GM18520 (cell line): ENCODE measurements around the gene FRMD4A.
"Not testable (repeated sequence)": the region's sequence is repeated elsewhere in the genome, so short reads cannot be mapped to it uniquely, and the experiment has no call there.

ENCODE experiments used
- ATAC-seq: cut with Tn5 transposase; IDR thresholded peaks from one replicate; pipeline ENCODE4 v1.9.1; 2021; ENCODE audit not compliant: unreplicated experiment

Gene FRMD4A

GRCh38 chr10:13891128-13892000 is 439.4 kb downstream of the FRMD4A start:
- ATAC-seq: no peak

DNA sequence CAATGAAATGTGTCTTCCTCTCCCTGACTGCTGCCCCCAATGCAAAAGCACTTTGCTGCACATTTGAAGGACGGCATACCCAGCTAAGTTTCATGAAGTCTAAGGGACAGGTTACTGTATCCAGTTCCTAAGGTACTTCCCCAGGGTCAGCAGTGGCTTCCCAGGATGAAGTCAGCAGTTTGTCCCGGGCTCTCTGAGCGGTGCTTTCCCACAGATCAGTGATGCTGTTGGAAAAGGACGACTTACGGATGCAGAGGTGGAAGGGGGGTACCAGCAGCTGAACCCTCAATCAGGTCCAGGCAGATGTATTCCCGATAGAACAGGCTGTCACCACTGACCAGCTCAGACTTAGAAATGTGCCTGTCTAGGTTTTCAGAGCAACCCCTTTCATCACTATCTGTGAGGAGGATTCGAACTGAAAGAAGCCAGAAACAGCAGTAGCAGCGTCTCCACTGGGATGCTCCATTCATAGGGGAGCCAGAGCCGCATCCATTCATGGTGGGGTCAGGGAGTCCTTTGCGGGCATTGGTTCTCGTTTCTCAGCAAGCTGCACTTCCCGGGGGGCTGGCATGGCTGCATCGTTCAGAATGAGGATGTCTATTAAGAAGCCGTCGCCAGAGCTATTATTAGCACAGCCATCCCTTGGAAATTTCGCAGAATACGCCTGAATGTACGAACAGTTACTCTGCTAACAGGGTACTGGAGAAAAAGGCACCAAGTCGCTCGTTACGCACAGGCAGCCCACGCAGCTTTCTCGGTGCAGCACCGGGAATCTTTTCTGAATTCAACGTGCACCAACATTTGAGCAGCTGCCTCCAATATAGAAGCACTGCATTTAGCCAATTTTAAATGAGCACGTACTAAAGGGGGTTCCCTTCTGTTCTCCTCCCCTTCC is 440.2 kb downstream of the FRMD4A start:
- ATAC-seq: no peak

- no peak for ATAC-seq
Observed at GRCh38 chr10:13887761-13888160, 443.0 kb downstream of the FRMD4A start.

- no peak for ATAC-seq
Observed at GRCh38 chr10:13885238-13885990, 445.3 kb downstream of the FRMD4A start.

- no peak for ATAC-seq
Observed at GRCh38 chr10:13883636-13884444, 446.9 kb downstream of the FRMD4A start.

DNA sequence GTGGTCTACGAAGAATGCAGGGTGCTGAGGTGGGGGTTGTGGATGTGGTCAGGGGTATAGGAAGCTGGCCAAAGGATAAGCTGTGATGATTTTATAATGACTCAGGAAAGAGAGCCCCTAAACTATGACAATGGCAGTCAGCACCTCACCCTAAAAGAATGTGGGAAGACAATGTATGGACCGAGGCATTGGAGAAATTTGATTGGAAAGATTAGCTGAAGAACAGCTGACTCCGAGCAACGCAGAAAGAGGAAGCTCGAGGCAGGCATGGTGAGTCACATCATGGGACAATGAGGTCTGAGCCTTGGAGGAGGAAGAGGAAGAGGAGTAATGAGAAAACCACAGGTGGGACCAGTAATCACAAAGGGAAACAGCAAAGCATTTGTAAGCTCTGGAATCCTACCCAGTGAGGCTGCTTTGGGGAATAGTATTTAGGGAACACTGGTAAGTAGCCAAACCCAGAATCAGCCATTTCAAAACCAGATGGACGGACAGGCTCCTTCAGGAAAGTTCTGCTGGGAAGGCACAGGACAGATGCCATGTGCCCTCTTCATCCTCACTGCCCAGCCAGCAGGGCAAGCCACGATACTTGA is 448.5 kb downstream of the FRMD4A start:
- no peak for ATAC-seq

DNA sequence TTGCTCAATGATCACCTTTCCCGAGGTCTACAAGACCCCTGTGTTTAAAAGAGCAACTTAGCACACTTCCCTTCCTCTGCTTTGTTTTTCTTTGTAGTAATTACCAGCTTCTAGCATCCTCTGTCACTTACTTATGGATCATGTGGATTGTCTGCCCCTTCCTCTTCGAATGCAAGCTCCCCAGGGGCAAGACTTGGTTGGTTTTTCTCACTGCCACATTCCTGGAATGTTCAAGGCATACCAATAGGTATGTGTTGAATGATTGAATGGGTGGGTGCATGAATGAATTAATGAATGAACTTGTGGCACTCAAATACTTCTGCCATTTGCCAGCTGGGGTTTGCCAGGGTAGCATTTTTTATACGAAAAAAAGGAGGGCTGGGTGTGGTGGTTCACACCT is 450.0 kb downstream of the FRMD4A start:
- ATAC-seq: no peak

DNA sequence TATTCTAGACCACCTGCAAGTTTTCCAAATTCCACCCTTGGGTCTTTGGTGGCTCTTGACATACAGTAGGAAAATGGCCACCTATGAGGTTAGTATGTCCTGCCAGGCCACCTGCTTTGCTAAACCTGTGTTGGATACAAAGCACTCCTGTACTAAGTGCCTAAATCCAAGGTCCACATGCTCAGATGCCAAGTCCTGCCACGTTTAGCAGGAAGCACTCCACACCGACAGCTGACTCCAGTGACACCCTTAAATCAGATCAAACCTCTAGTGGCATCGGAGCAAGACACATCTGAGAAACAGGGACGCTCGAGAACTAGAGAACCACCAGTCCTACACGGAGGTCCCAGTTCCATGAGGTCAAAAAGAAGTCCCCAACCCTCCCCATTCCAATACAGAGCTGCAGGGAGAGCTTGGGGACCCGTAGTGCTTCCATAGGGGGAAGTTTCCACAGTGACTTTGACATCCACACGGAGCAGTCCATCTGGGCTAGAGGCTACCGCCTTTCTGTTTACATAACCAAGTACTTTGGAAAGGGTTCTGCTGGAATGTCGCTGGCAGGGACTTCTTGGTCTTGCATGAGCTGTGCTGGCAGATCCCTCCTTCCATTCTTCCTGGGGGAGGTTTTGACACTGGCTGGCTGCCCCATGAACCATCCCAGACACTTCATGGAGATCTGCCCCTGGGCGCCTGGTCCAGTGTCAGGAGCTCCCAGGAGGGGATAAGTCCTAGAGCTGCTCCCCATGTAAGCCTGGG is 453.4 kb downstream of the FRMD4A start:
- no peak for ATAC-seq

DNA sequence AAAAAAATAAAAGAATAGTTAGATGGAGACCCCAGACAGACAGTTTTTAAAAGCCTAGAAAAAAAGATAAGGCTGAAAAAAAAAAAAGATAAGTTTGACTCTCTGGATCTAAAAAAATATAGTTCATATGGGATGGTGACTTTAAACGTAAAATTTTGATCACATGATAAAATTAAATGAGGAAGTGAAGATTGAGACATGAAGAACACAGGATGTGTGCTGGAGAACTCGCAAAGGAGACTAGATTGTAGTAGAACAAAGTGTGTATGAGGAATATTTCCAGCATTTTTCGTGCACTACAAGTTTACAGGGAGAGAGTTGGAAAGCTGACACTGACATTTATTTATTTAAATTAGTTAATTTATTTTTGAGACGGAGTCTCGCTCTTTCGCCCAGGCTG is 457.5 kb downstream of the FRMD4A start:
- no peak for ATAC-seq

GRCh38 chr10:13872411-13872810 is 458.3 kb downstream of the FRMD4A start:
- ATAC-seq: no peak

GRCh38 chr10:13871776-13872175 is 458.9 kb downstream of the FRMD4A start:
- ATAC-seq: no peak

DNA sequence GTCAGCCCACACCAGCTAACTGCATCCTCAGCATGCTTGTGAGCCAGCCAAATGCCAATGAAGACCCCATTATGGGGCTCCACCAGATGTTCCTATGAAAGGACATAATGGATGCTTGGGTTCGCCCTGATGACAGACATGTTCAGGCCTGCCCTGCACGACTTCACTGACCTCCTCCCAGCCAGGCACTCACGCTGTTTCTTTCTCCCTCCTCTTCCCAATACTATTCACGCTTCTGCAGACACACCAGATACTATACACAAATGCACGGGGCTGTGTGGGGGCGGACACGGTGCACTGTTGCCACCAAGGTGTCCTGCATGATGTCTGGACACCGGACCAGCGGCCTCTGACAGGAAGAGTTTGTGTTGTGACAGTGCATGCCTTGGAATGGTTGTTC is 459.7 kb downstream of the FRMD4A start:
- no peak for ATAC-seq

GRCh38 chr10:13869295-13869664 is 461.4 kb downstream of the FRMD4A start:
- no peak for ATAC-seq

GRCh38 chr10:13868528-13869294 is 462.0 kb downstream of the FRMD4A start:
- ATAC-seq: no peak

- ATAC-seq: no peak
Observed at GRCh38 chr10:13867822-13868221, 462.9 kb downstream of the FRMD4A start.

GRCh38 chr10:13865758-13866491 is 464.8 kb downstream of the FRMD4A start:
- no peak for ATAC-seq

DNA sequence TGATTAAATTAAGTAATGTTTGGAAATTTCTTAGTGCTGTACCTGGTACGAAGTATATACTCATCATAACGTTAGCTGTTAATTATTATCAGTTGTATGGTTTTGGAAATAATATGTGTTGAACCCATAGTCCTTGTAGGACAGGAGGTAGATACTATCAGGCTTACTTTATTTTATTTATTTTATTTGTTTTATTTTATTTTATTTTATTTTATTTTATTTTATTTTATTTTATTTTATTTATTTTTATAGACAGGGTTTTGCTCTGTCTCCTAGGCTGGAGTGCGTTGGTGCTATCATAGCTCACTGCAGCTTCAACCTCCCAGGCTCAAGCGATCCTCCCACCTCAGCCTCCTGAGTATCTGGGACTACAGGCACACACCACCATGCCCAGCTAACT is 465.5 kb downstream of the FRMD4A start:
- not testable (repeated sequence) for ATAC-seq
